Activated T-helper 1 cell treated with anti-CD3 and anti-CD28 coated beads, Interleukin-12 subunit alpha, Interleukin-12 subunit beta, Interleukin-2, Interleukin-4 antibody, amounts not matched to agents 30 ng/mL and 10 ng/mL and 1 ng/mL, durations not matched to agents 14 hours and 24 hours and 36 hours (primary cell): Measurements from ENCODE around the gene DACT1. TPM values are rescaled to one million over a fixed set of nuclear protein-coding genes. Genes with fewer than 3 reads are reported as not detected.
A peak's percentile ranks its signal among the peaks of the same experiment; 100 is the strongest.

Experiments
- DNase-seq: peaks from one replicate; pipeline ENCODE4 v3.0.0; 2021; ENCODE audit warnings: low spot score
- H3K27ac Mint-ChIP-seq: one replicate; pipeline ENCODE4 v1.8.0; 2021; ENCODE audit warnings: mild to moderate bottlenecking, mixed read lengths
- H3K27me3 Mint-ChIP-seq: one replicate; pipeline ENCODE4 v1.8.0; 2022; ENCODE audit warnings: mild to moderate bottlenecking, moderate library complexity, mixed read lengths; ENCODE audit not compliant: insufficient read depth
- H3K36me3 Mint-ChIP-seq: one replicate; pipeline ENCODE4 v1.8.0; 2021; ENCODE audit warnings: low read depth, mixed read lengths
- H3K4me1 Mint-ChIP-seq: one replicate; pipeline ENCODE4 v1.8.0; 2021; ENCODE audit warnings: low read depth, mixed read lengths
- H3K4me3 Mint-ChIP-seq: one replicate; pipeline ENCODE4 v1.8.0; 2021; ENCODE audit warnings: mild to moderate bottlenecking, moderate library complexity, mixed read lengths
- H3K9me3 Mint-ChIP-seq: one replicate; pipeline ENCODE4 v1.8.0; 2021; ENCODE audit warnings: mixed read lengths
- intact Hi-C: fragments of 100-400 bp; cut with micrococcal nuclease; formaldehyde crosslinking; loops from one replicate; pipeline ENCODE4 v1.15.1; 2024
- total RNA-seq: library from RNA; stranded (reverse); gene quantifications from 2 replicates; pipeline ENCODE4 v1.2.3, GENCODE V29; 2022

Gene DACT1
- total RNA-seq, 1 donor from 2014 or later = 1.6 TPM

DNA sequence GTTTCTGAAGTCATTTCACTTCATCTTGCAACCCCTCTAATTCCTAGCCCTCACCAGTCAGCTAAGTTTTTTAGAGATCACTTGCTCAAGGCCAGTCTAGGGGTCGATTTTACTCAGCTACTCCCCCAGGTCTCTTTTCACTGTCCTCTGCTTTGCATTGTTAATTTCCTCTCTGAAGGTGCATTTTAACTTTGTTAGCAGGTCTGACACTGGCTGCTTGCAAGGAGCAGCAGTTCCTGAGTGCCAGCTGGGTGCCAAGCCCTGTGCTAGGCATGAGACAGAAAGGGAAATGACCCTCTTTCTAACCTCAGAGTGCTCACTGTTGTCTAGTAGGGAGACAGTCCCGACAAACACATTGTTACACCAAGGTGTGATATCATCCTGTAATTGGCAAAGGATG lies 17.8 kb upstream of the DACT1 start:
- no peak overlapping the region for H3K4me3 Mint-ChIP-seq
- DNase-seq = no peak
- no peaks in the 10 kb centered on the region for H3K9me3 Mint-ChIP-seq
- H3K4me1 Mint-ChIP-seq = no peaks in the 10 kb centered on the region
- H3K27ac Mint-ChIP-seq = no peak overlapping the region
- no peaks in the 10 kb centered on the region for H3K36me3 Mint-ChIP-seq
- no peaks in the 10 kb centered on the region for H3K27me3 Mint-ChIP-seq
- intact Hi-C loops = no loop called here

DNA sequence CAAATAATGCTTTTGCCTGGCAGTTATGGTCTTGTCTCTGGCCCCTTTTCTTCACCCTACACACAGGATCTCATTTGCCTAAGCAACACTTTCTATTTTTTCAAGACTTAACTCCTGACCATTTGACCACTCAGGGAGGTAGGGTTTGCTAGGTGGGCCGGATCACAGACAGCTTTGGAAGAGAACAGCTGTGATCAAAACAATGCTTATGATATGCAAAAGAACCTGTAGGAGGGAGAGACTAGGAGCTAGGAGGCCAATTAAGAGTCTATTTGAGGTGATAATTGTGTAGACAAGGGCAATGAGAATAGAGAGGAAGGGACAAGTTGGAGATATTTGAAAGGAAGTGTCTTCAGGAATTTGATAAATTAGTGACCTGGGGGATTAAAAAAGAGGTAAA lies 12.3 kb upstream of the DACT1 start:
- H3K4me3 Mint-ChIP-seq = no peak overlapping the region
- H3K36me3 Mint-ChIP-seq = no peaks in the 10 kb centered on the region

DNA sequence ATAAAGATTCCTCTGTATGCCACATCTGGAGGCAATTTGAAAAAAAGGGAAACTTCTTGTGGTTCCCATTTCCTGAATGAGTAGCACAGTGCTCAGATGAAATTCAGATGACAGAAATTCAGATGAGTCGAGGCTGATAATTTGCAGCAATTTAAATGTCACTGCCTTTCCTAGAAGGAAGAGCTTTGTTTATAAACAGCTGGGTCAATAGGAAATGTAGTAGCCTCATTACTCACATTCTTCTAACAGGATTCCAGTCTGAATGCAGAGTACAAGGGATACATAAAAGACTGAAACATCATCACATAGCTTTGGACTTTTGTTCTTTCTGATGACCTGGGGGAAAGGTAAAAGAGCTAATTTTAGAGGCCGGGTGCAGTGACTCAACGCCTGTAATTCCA lies 11.3 kb upstream of the DACT1 start:
- Mint-ChIP-seq H3K4me3 (no peak overlapping the region), H3K27ac (no peak overlapping the region), H3K4me1 (peaks cover 4% of the 10 kb centered on the region), H3K27me3 (peaks cover 4% of the 10 kb centered on the region), H3K36me3 (no peaks in the 10 kb centered on the region), H3K9me3 (no peaks in the 10 kb centered on the region)
- intact Hi-C loops = no loop called here
- DNase-seq = no peak

More for the DNA sequence above, 12.3 kb upstream of the DACT1 start:
- peaks cover 4% of the 10 kb centered on the region for H3K4me1 Mint-ChIP-seq
- H3K9me3 Mint-ChIP-seq = no peaks in the 10 kb centered on the region
- intact Hi-C loops = no loop called here
- DNase-seq = no peak
- H3K27ac Mint-ChIP-seq = no peak overlapping the region
- H3K27me3 Mint-ChIP-seq = peaks cover 4% of the 10 kb centered on the region

DNA sequence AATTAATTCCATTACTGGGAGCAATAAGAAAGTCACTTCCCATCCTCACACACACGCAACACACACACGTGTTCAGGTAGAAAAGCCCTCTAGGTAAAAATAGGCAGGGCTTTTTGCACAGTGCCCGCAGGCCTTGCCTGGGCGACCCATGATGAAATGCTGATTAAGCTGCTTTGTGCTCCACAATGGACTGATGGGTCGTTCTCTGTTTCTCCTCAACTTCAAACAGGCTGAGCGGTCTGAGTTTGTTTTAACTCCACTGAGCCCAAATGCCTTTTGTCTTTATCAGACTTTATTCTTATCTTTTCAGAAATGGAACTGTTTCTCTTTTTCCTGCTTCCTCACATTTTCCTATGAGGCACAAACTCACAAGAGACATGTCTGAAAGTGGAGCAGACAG lies 9.4 kb upstream of the DACT1 start:
- H3K4me3 Mint-ChIP-seq = no peak overlapping the region
- H3K27ac Mint-ChIP-seq = no peak overlapping the region
- no peak for DNase-seq
- H3K36me3 Mint-ChIP-seq = no peaks in the 10 kb centered on the region
- H3K4me1 Mint-ChIP-seq = peaks cover 4% of the 10 kb centered on the region
- peaks cover 4% of the 10 kb centered on the region for H3K27me3 Mint-ChIP-seq
- H3K9me3 Mint-ChIP-seq = no peaks in the 10 kb centered on the region
- intact Hi-C loops = no loop called here

DNA sequence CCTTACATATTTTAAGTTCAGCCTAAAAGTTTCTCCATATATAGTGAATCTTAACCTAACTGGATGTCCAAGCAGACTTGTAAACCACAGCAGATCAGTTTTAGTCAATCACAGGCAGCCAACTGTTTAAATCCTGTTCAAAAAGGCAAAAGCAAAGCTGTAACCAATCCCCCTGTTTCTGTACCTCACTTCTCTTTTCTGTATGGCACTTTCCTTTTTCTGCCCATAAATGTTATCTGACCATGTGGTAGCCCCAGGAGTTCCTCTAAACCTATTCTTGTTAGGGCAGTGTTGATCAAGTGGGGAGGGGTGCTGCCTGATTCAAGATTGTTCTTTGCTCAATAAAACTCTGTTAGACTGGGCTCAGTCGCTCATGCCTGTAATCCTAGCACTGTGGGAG lies 8.5 kb upstream of the DACT1 start:
- H3K36me3 Mint-ChIP-seq = no peaks in the 10 kb centered on the region
- H3K4me1 Mint-ChIP-seq = peaks cover 4% of the 10 kb centered on the region
- H3K27me3 Mint-ChIP-seq = peaks cover 5% of the 10 kb centered on the region
- DNase-seq = no peak
- H3K27ac Mint-ChIP-seq = no peak overlapping the region
- no peaks in the 10 kb centered on the region for H3K9me3 Mint-ChIP-seq
- intact Hi-C loops = no loop called here
- no peak overlapping the region for H3K4me3 Mint-ChIP-seq

DNA sequence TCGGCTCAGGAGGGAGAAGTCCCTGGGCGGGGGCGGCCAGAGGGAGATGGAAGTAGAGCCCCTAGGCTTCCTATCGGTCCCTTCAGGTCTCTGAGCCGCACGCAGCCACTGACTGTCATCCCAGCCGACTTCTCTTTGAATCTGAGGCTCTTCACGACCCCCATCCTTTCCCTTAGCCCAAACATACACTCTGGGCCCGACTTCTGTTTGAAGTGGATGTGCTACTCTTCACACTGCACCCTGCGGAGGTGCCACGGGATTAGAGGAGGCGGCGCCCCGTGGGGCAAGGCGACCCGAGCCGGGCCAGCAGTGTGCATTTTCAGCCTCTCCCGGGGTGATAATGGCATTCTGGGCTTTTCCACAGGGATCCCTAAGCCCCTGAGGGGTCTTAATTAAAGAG lies 6.0 kb upstream of the DACT1 start:
- Mint-ChIP-seq H3K27me3 (peaks cover 8% of the 10 kb centered on the region), H3K4me3 (no peak overlapping the region), H3K4me1 (peaks cover 16% of the 10 kb centered on the region), H3K9me3 (no peaks in the 10 kb centered on the region), H3K27ac (no peak overlapping the region), H3K36me3 (no peaks in the 10 kb centered on the region)
- DNase-seq = no peak
- intact Hi-C loops = no loop called here

DNA sequence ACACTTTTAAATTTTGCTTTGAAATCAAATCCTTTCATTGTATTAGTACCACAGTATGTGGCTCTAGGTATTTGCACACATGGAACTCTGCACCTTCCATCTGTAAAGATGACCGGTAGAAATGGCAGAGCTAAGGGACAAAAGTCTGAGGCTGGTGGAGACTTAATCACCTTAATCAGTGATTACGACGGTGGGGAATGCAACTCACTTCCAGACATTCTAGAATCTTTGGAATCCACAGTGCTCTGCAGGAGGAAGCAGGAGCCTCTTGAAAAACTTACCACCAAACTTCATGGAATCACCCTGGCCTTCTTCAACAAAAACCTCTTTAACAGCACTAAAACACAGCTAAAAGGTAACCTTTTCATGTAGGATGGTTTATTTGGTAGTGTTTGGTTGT lies 3.9 kb upstream of the DACT1 start:
- H3K36me3 Mint-ChIP-seq = no peaks in the 10 kb centered on the region
- H3K27ac Mint-ChIP-seq = no peak overlapping the region
- H3K27me3 Mint-ChIP-seq = peaks cover 15% of the 10 kb centered on the region
- intact Hi-C loops = no loop called here
- no peak overlapping the region for H3K4me3 Mint-ChIP-seq
- H3K4me1 Mint-ChIP-seq = peaks cover 24% of the 10 kb centered on the region
- no peak for DNase-seq
- H3K9me3 Mint-ChIP-seq = no peaks in the 10 kb centered on the region

DNA sequence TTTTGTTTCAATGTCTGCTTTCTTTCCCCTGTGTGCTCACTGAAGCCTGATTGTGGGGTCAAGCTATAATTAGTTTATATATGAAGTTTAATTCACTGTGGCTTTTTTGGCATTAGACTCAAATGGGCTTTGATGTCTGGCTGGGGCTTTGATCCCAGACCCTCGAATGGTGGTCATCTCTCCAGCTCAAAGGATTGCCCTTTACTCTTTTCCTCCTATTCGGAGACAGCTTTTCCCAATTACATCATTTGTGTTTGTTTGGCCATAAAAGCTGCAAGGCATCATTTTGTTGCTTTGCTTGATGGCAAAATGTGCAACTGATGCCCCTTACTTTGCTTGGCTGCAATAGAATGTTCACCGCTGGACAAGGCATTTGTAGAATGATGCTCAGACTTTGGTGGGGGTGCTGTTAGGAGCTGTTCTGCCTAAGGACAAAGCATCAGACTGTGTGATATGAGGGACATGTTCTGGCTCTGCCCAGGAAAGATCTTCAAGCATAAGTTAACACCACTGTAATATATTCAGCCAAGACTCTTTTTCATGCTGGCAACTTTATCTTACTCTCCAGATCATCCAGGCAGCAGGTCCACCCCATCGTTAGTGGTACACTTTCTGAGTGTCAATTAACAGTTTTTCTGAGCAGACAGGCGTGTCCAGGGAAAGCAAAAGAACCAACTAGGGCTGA lies 3.2 kb upstream of the DACT1 start:
- intact Hi-C loops = loop anchor here (5.0 kb wide), 3 partner anchors 98 to 848 kb away; partner anchors contain the start of genes ARID4A, JKAMP and L3HYPDH
- Mint-ChIP-seq H3K27me3 (peaks cover 22% of the 10 kb centered on the region), H3K4me1 (peaks cover 31% of the 10 kb centered on the region), H3K9me3 (no peaks in the 10 kb centered on the region), H3K4me3 (peak overlapping the region; percentile 2), H3K36me3 (no peaks in the 10 kb centered on the region), H3K27ac (no peak overlapping the region)
- DNase-seq = no peak

DNA sequence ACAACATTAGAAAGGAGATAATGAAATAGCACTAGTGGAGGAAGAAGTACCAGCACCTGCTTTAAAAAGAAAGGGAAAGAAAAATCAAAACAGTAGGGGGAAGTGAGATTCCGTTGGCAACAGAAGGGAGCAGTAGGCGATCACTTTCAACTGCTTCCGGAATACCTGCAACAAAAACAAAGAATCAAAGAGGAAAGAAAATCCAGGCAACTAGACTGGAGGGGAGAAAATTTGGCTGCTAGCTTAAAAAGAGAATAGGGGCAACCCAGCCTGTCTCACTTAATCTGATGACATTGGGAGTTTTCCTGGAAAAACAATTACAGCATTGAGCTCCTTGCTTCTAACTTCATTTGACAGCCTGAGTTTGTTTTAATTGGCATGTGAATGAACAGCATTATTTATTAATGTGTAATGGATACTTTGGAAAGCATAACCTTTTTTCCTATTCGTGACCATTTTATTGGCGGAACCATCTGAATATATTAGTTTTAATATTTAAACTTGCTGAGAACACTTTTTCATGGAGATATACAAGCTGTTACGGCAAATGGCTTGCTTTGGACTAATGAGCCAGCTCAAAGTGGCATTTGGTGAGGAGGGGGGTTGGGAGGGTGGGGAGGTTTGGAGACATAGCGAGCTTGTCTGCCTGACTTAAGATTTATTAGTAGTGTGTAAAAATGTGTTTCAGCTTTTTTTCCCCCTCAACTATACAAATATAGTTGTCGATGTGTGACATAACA lies 2.5 kb upstream of the DACT1 start:
- H3K36me3 Mint-ChIP-seq = no peaks in the 10 kb centered on the region
- intact Hi-C loops = loop anchor here (5.0 kb wide), 3 partner anchors 97 to 847 kb away; partner anchors contain the start of genes ARID4A, JKAMP and L3HYPDH
- H3K27ac Mint-ChIP-seq = no peak overlapping the region
- peaks cover 35% of the 10 kb centered on the region for H3K4me1 Mint-ChIP-seq
- peaks cover 28% of the 10 kb centered on the region for H3K27me3 Mint-ChIP-seq
- no peaks in the 10 kb centered on the region for H3K9me3 Mint-ChIP-seq
- DNase-seq = no peak
- peak overlapping the region; percentile 5 for H3K4me3 Mint-ChIP-seq

DNA sequence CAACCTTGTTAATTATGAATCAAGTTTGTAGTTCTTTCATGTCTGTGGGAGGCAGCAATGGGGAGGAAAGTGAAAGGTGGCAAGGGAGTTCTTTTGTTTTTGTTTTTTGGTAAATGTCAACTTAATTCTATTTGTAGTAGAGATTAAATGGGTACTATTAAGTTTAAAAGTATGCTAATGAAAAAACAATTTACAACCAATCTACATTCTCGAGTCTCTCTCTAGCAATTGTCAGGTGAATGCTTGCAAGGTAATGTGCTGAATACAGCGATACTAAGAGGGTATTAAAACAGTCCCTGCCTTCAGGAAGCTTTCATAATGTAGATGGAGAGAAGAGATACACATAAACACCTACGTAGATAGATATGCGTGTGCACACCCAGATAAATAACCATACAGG lies 1.6 kb upstream of the DACT1 start:
- Mint-ChIP-seq H3K36me3 (no peaks in the 10 kb centered on the region), H3K4me3 (peak overlapping the region; percentile 53), H3K27ac (peak overlapping the region; percentile 36), H3K27me3 (peaks cover 35% of the 10 kb centered on the region), H3K9me3 (no peaks in the 10 kb centered on the region), H3K4me1 (peaks cover 35% of the 10 kb centered on the region)
- intact Hi-C loops = loop anchor here (2.0 to 5.0 kb wide), 5 partner anchors 37 to 846 kb away; partner anchors contain the start of genes ARID4A, JKAMP, KIAA0586 and L3HYPDH
- no peak for DNase-seq

DNA sequence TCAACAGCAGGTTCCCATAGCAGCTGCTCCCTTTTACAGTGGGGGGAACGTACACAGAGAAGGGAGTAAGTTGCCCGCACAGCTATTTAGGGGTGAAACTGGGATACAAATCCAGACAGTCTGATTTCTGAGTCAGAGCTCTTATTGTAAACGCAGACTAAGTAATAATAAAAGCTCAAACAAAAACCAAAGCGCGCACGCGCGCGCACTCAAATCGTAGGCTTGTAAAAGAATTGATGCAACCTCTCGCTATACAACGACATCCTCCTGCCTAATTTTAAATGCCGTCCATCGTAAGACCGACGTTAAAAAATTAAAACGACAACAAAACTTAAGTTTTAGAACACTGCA lies 747 bp upstream of the DACT1 start:
- Mint-ChIP-seq H3K27ac (peak overlapping the region; percentile 75), H3K36me3 (no peaks in the 10 kb centered on the region), H3K9me3 (no peaks in the 10 kb centered on the region), H3K4me1 (peaks cover 35% of the 10 kb centered on the region), H3K27me3 (peaks cover 37% of the 10 kb centered on the region), H3K4me3 (peak overlapping the region; percentile 86)
- DNase-seq = peak; percentile 5
- intact Hi-C loops = loop anchor here (1.0 to 5.0 kb wide), 9 partner anchors 38 to 845 kb away; partner anchors contain the start of genes ARID4A, DAAM1, JKAMP and KIAA0586

DNA sequence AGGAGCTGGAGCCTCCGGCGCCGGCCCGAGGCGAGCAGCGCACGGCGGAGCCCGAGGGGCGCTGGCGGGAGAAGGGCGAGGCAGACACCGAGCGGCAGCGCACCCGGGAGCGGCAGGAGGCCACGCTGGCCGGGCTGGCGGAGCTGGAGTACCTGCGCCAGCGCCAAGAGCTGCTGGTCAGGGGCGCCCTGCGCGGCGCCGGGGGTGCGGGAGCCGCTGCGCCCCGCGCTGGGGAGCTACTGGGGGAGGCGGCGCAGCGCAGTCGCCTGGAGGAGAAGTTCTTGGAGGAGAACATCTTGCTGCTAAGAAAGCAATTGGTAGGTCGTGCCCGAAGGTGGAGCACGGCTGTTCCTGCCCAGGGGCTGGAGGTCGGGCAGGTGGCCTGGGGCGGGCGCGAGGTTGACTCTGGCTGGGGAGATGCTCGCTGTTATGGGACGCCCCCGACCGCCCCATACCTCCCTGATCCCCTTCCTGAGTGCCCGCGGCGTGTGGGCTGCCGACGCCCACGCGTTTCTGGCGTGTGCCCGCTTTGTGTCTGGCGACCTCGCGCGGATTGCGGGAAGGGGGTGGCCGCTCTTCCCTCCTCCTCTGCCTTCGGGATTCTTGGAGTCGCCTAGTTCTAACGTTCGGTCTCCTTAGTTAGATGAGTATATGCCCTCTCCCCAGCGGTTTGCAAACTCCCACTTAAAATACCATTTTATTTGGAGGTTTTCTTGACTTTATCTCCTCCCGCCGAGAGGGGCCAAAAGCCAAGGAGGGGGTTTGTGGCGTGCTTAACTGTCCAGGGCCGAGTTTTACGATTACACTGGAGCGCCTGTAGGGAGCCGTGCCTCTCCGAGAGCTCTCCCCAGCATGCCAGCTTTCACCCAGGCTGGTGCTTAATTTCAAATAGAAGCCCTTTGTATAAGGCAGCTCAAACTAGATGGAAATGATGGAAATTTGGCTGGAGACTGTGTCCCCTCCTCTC lies 752 bp downstream of the DACT1 start:
- Mint-ChIP-seq H3K36me3 (no peaks in the 10 kb centered on the region), H3K27ac (no peak overlapping the region), H3K9me3 (no peaks in the 10 kb centered on the region), H3K27me3 (peaks cover 37% of the 10 kb centered on the region), H3K4me1 (peaks cover 35% of the 10 kb centered on the region), H3K4me3 (peak overlapping the region; percentile 80)
- intact Hi-C loops = loop anchor here (1.0 to 5.0 kb wide), 5 partner anchors 24 to 844 kb away; partner anchors contain the start of genes ARID4A, JKAMP and L3HYPDH
- DNase-seq = no peak
